AG09309 (cell line): Measurements from ENCODE around the gene PTGDS.

Source experiments
- DNase-seq: peaks from one replicate; pipeline ENCODE4 v3.0.0-alpha.2; 2010; ENCODE audit warnings: low read depth
- H3K4me3 ChIP-seq: 2 replicates; pipeline ENCODE4 v1.5.1; 2011; ENCODE audit warnings: mild to moderate bottlenecking, low read depth, low read length, moderate library complexity; ENCODE audit not compliant: control insufficient read depth
- TF ChIP-seq, protein P1 (sequence below): IDR thresholded peaks from 2 replicates; pipeline ENCODE4 v1.5.1; 2011; ENCODE audit warnings: mild to moderate bottlenecking, low read depth, low read length, inconsistent platforms; ENCODE audit not compliant: insufficient read depth, control insufficient read depth; ENCODE audit errors: missing control alignments

PTGDS gene

GRCh38 chr9:137028263-137029057, 51.2 kb downstream of the PTGDS start:
- DNase-seq = no peak
- TF ChIP-seq, protein P1, sequence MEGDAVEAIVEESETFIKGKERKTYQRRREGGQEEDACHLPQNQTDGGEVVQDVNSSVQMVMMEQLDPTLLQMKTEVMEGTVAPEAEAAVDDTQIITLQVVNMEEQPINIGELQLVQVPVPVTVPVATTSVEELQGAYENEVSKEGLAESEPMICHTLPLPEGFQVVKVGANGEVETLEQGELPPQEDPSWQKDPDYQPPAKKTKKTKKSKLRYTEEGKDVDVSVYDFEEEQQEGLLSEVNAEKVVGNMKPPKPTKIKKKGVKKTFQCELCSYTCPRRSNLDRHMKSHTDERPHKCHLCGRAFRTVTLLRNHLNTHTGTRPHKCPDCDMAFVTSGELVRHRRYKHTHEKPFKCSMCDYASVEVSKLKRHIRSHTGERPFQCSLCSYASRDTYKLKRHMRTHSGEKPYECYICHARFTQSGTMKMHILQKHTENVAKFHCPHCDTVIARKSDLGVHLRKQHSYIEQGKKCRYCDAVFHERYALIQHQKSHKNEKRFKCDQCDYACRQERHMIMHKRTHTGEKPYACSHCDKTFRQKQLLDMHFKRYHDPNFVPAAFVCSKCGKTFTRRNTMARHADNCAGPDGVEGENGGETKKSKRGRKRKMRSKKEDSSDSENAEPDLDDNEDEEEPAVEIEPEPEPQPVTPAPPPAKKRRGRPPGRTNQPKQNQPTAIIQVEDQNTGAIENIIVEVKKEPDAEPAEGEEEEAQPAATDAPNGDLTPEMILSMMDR = peak; percentile 49
- peak overlapping the region; percentile 59 for H3K4me3 ChIP-seq

- DNase-seq = no peak
- TF ChIP-seq, protein P1 = peak; percentile 92
- H3K4me3 ChIP-seq = peak overlapping the region; percentile 48; the same call in 1 of the 2 replicates
Observed at GRCh38 chr9:137029058-137029936, 52.0 kb downstream of the PTGDS start.

- no peak overlapping the region for H3K4me3 ChIP-seq
- TF ChIP-seq, protein P1 = no peak
- no peak for DNase-seq
Observed at GRCh38 chr9:137030006-137030405, 52.7 kb downstream of the PTGDS start.

DNA sequence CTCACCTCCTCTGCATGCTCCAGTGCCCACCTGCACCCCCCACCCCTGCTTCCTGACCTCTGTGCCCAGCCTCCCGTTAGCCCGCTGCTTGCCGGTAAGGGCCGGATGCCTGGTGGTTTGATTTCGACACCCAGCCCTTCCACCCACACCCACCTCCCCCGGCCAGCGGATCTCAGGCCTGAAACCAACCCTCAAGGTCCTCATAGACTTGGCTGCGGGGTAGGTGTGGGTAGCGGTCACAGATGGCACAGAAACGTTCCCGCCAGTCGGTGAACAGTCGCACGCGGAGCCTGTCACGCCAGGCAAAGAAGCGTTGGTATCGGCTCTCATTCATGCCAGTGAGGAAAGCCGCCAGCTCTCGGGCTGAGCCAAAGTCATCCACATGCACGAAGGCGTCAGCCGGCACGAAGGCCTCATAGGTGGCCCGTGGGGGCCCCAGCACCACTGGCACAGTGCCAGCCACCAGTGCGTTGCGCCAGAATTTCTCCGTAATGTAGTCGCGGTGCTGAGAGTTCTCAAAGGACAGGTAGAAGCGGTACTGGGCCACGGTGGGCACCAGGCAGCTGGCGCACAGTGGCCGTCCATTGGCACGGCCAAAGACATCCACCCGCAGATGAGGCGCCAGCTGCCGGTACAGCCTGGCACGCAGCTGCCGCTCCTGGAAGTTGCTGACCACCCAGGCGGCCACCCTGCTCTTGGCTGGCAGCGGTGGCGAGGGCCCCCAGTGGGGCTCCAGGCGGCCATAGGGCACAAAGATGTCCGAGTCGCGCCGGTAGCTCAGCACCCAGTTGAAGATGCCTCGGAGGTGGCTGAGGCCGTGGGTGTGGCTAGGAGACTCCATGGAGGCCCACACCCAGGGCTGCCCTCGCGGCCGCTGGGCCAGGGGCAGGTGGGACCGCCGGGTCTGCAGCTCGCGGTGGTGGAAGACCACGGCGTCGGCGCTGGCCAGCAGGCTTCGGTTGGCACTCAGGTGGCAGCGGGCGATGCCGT, 53.5 kb downstream of the PTGDS start:
- no peak overlapping the region for H3K4me3 ChIP-seq
- DNase-seq = no peak
- TF ChIP-seq, protein P1 = no peak
